GM12878 (cell line): Measurements from ENCODE around the gene REN.

Source experiments
- EP300 ChIP-seq, 2 experiments: fragments of 150-350 bp in 1 of 2; IDR thresholded peaks; 2 replicates each; pipeline ENCODE4 v1.6.1; 2011 to 2012; ENCODE audit warnings: low read depth in 2 of 2, low read length in 2 of 2, borderline replicate concordance in 1 of 2, improper control_type of control experiment in 1 of 2, inconsistent platforms in 1 of 2; ENCODE audit not compliant: control insufficient read depth in 1 of 2
- EZH2 ChIP-seq: IDR thresholded peaks from 2 replicates; pipeline ENCODE4 v1.6.1; 2012; ENCODE audit warnings: low read depth, mild to moderate bottlenecking, control low read depth, inconsistent platforms, low read length, borderline replicate concordance; ENCODE audit not compliant: control insufficient read depth
- GABPA ChIP-seq: IDR thresholded peaks from 2 replicates; pipeline ENCODE4 v1.6.1; 2014; ENCODE audit warnings: antibody characterized with exemption, low read depth, mild to moderate bottlenecking, inconsistent platforms
- NR2C1 ChIP-seq: fragments of 450-650 bp; IDR thresholded peaks from 2 replicates; pipeline ENCODE4 v1.6.1; 2017; ENCODE audit warnings: antibody characterized with exemption, mild to moderate bottlenecking, moderate library complexity
- NRF1 ChIP-seq: conservative IDR thresholded peaks from 2 replicates; pipeline ENCODE4 v1.6.1; 2011; ENCODE audit warnings: mild to moderate bottlenecking, low read depth, low read length, improper control_type of control experiment
- POLR2AphosphoS2 ChIP-seq: IDR thresholded peaks from 2 replicates; pipeline ENCODE4 v1.6.1; 2011; ENCODE audit warnings: low read depth, mild to moderate bottlenecking, low read length, improper control_type of control experiment, moderate library complexity
- POLR2AphosphoS5 ChIP-seq: IDR thresholded peaks from 2 replicates; pipeline ENCODE4 v1.6.1; 2011; ENCODE audit warnings: mild to moderate bottlenecking, low read length, inconsistent platforms
- TF ChIP-seq, protein P1 (sequence below), 3 experiments: IDR thresholded peaks in 2 of 3; conservative IDR thresholded peaks in 1 of 3; 2 replicates each; pipeline ENCODE4 v1.5.1; 2011; ENCODE audit warnings: low read depth in 3 of 3, low read length in 3 of 3, mild to moderate bottlenecking in 3 of 3, control low read depth in 2 of 3, moderate library complexity in 2 of 3, inconsistent platforms in 1 of 3, mixed read lengths in 1 of 3; ENCODE audit not compliant: control insufficient read depth in 2 of 3, insufficient read depth in 1 of 3; ENCODE audit errors: extremely low read depth in 1 of 3

DNA sequence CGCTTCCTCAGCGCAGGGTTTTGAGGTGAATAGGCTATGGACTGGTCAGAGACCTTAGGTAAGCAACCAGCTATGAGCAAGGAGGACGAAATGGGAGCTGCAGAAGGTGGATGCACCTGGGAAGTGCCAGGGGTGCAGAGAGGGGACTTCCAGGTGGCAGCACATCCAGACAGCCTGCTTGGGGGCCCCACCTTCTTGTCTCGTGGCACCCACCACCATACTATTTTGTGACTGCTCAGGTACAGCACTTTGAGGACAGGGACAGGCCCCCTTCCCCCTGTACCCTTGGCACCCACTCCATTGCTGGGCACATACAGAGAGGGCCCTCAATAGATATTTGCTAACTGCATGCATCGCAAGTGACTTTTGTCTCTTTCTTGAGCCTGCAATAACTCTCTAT lies 30.9 kb upstream of the REN start:
- TF ChIP-seq, protein P1, sequence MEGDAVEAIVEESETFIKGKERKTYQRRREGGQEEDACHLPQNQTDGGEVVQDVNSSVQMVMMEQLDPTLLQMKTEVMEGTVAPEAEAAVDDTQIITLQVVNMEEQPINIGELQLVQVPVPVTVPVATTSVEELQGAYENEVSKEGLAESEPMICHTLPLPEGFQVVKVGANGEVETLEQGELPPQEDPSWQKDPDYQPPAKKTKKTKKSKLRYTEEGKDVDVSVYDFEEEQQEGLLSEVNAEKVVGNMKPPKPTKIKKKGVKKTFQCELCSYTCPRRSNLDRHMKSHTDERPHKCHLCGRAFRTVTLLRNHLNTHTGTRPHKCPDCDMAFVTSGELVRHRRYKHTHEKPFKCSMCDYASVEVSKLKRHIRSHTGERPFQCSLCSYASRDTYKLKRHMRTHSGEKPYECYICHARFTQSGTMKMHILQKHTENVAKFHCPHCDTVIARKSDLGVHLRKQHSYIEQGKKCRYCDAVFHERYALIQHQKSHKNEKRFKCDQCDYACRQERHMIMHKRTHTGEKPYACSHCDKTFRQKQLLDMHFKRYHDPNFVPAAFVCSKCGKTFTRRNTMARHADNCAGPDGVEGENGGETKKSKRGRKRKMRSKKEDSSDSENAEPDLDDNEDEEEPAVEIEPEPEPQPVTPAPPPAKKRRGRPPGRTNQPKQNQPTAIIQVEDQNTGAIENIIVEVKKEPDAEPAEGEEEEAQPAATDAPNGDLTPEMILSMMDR (IDR thresholded peaks at IDR 0.05 in 2 of 3, conservative IDR thresholded peaks at IDR 0.05 in 1 of 3; ENCODE audit: control insufficient read depth in 2 of 3, extremely low read depth in 1 of 3, insufficient read depth in 1 of 3, low read depth in 3 of 3, low read length in 3 of 3): no peak
- TF ChIP-seq POLR2AphosphoS5 (no peak), EP300 (IDR thresholded peaks at IDR 0.05; ENCODE audit: borderline replicate concordance in 1 of 2, control insufficient read depth in 1 of 2, low read depth in 2 of 2, low read length in 2 of 2) (no peak), GABPA (no peak), NR2C1 (no peak), POLR2AphosphoS2 (no peak), EZH2 (no peak), NRF1 (no peak)
